Neural cell (in vitro differentiated cells): ENCODE results near the gene CCL15. TPM values are rescaled to one million over a fixed set of nuclear protein-coding genes. Genes with fewer than 3 reads are reported as not detected.

Experiments
- H2AFZ ChIP-seq: fragments of 200-600, 300-800 bp; sonication (generic), shearing (Covaris generic); 2 replicates; pipeline ENCODE4 v1.6.0; 2014; ENCODE audit warnings: low read depth, mild to moderate bottlenecking, antibody characterized with exemption, low read length, moderate library complexity
- H3F3A ChIP-seq: fragments of 200-600 bp; shearing (Covaris generic); 2 replicates; pipeline ENCODE4 v1.6.1; 2016; ENCODE audit warnings: mild to moderate bottlenecking, moderate library complexity, mixed read lengths, antibody characterized with exemption, low read length; ENCODE audit not compliant: insufficient read depth, poor library complexity, severe bottlenecking
- H3K27ac ChIP-seq: fragments of 200-600, 300-800 bp; sonication (generic), shearing (Covaris generic); 2 replicates; pipeline ENCODE4 v1.5.1; 2014; ENCODE audit warnings: mild to moderate bottlenecking, low read length, moderate library complexity
- H3K27me3 ChIP-seq: fragments of 300-800, 200-600 bp; sonication (generic), shearing (Covaris generic); 2 replicates; pipeline ENCODE4 v1.6.0; 2014; ENCODE audit warnings: mild to moderate bottlenecking, low read depth, low read length, moderate library complexity; ENCODE audit not compliant: insufficient read depth
- H3K36me3 ChIP-seq: fragments of 300-800, 200-600 bp; sonication (generic), shearing (Covaris generic); 2 replicates; pipeline ENCODE4 v1.5.1; 2014; ENCODE audit warnings: mild to moderate bottlenecking, antibody characterized with exemption, low read length, moderate library complexity; ENCODE audit not compliant: insufficient read depth
- H3K4me2 ChIP-seq: fragments of 300-800, 200-600 bp; sonication (generic), shearing (Covaris generic); 2 replicates; pipeline ENCODE4 v1.6.0; 2014; ENCODE audit warnings: mild to moderate bottlenecking, low read length
- H3K4me3 ChIP-seq: fragments of 300-800, 200-600 bp; sonication (generic), shearing (Covaris generic); 2 replicates; pipeline ENCODE4 v1.5.1; 2014; ENCODE audit warnings: mild to moderate bottlenecking, low read length, moderate library complexity
- H3K79me2 ChIP-seq: fragments of 200-600 bp; shearing (Covaris generic); replicated peaks from 2 replicates; pipeline ENCODE4 v1.6.0; 2014; ENCODE audit warnings: mild to moderate bottlenecking, low read length, moderate library complexity; ENCODE audit not compliant: insufficient read depth
- H3K9ac ChIP-seq: fragments of 300-800, 200-600 bp; sonication (generic), shearing (Covaris generic); 2 replicates; pipeline ENCODE4 v1.6.1; 2016; ENCODE audit warnings: mild to moderate bottlenecking, low read length, mixed read lengths
- H3K9me2 ChIP-seq: fragments of 200-600 bp; shearing (Covaris generic); 2 replicates; pipeline ENCODE4 v1.6.1; 2016; ENCODE audit warnings: mild to moderate bottlenecking, low read length, mixed read lengths; ENCODE audit not compliant: insufficient read depth
- H3K9me3 ChIP-seq: fragments of 200-600, 300-800 bp; sonication (generic), shearing (Covaris generic); 2 replicates; pipeline ENCODE4 v1.6.1; 2016; ENCODE audit warnings: mild to moderate bottlenecking, mixed run types, low read length, moderate library complexity, mixed read lengths
- H4K20me1 ChIP-seq: fragments of 200-600 bp; shearing (Covaris generic); 2 replicates; pipeline ENCODE4 v1.6.1; 2016; ENCODE audit warnings: mild to moderate bottlenecking, mixed run types; ENCODE audit not compliant: insufficient read depth
- EP300 ChIP-seq: fragments of 450-650 bp; conservative IDR thresholded peaks from 2 replicates; pipeline ENCODE4 v1.6.1; 2014; ENCODE audit warnings: antibody characterized with exemption, mild to moderate bottlenecking, moderate library complexity; ENCODE audit not compliant: poor library complexity, severe bottlenecking
- EZH2 ChIP-seq: fragments of 200-600, 300-800 bp; shearing (Covaris generic), sonication (generic); IDR thresholded peaks from 2 replicates; pipeline ENCODE4 v1.6.1; 2014; ENCODE audit warnings: antibody characterized with exemption, low read length, borderline replicate concordance, mild to moderate bottlenecking; ENCODE audit not compliant: insufficient read depth, poor library complexity, severe bottlenecking
- MXI1 ChIP-seq: fragments of 450-650 bp; conservative IDR thresholded peaks from 2 replicates; pipeline ENCODE4 v1.6.1; 2014; ENCODE audit warnings: antibody characterized with exemption, mild to moderate bottlenecking; ENCODE audit not compliant: poor library complexity, severe bottlenecking
- POLR2AphosphoS5 ChIP-seq: IDR thresholded peaks from 2 replicates; pipeline ENCODE4 v1.6.1; 2012
- RAD21 ChIP-seq: fragments of 450-650 bp; conservative IDR thresholded peaks from 2 replicates; pipeline ENCODE4 v1.6.1; 2014; ENCODE audit warnings: antibody characterized with exemption, mild to moderate bottlenecking, moderate library complexity
- SMC3 ChIP-seq: fragments of 450-650 bp; conservative IDR thresholded peaks from 2 replicates; pipeline ENCODE4 v1.6.1; 2014; ENCODE audit warnings: antibody characterized with exemption, mild to moderate bottlenecking, moderate library complexity; ENCODE audit not compliant: poor library complexity
- TAF1 ChIP-seq: IDR thresholded peaks from 2 replicates; pipeline ENCODE4 v1.6.1; 2012; ENCODE audit warnings: low read depth
- polyA plus RNA-seq: library from polyadenylated mRNA; depleted of rRNA; stranded (reverse); fragments of >200 nt; gene quantifications from 2 replicates; pipeline ENCODE4 v1.2.3, GENCODE V29; 2014
- TF ChIP-seq, protein P1 (sequence below): IDR thresholded peaks from 2 replicates; pipeline ENCODE4 v1.6.1; 2012; ENCODE audit warnings: borderline replicate concordance
- TF ChIP-seq, protein P2 (sequence below): fragments of 450-650 bp; IDR thresholded peaks from 2 replicates; pipeline ENCODE4 v1.5.1; 2014; ENCODE audit warnings: antibody characterized with exemption, mild to moderate bottlenecking, moderate library complexity; ENCODE audit not compliant: poor library complexity, severe bottlenecking

CCL15 gene
- polyA plus RNA-seq, 1 donor from 2014 or later = not detected

- H3F3A ChIP-seq = no peaks in the 10 kb centered on the region
- H3K9ac ChIP-seq = no peak overlapping the region
- H2AFZ ChIP-seq = no peak overlapping the region
- no peak overlapping the region for H3K4me2 ChIP-seq
- H3K79me2 ChIP-seq = no peaks in the 10 kb centered on the region
- H3K9me2 ChIP-seq = no peaks in the 10 kb centered on the region
- H3K27ac ChIP-seq = no peak overlapping the region
- H3K9me3 ChIP-seq = no peaks in the 10 kb centered on the region
- H3K4me3 ChIP-seq = no peak overlapping the region
- no peaks in the 10 kb centered on the region for H3K27me3 ChIP-seq
- TF ChIP-seq POLR2AphosphoS5 = no peak
- no peak for TF ChIP-seq EZH2
- TF ChIP-seq RAD21 = no peak
- TF ChIP-seq TAF1 = no peak
- TF ChIP-seq, protein P1, sequence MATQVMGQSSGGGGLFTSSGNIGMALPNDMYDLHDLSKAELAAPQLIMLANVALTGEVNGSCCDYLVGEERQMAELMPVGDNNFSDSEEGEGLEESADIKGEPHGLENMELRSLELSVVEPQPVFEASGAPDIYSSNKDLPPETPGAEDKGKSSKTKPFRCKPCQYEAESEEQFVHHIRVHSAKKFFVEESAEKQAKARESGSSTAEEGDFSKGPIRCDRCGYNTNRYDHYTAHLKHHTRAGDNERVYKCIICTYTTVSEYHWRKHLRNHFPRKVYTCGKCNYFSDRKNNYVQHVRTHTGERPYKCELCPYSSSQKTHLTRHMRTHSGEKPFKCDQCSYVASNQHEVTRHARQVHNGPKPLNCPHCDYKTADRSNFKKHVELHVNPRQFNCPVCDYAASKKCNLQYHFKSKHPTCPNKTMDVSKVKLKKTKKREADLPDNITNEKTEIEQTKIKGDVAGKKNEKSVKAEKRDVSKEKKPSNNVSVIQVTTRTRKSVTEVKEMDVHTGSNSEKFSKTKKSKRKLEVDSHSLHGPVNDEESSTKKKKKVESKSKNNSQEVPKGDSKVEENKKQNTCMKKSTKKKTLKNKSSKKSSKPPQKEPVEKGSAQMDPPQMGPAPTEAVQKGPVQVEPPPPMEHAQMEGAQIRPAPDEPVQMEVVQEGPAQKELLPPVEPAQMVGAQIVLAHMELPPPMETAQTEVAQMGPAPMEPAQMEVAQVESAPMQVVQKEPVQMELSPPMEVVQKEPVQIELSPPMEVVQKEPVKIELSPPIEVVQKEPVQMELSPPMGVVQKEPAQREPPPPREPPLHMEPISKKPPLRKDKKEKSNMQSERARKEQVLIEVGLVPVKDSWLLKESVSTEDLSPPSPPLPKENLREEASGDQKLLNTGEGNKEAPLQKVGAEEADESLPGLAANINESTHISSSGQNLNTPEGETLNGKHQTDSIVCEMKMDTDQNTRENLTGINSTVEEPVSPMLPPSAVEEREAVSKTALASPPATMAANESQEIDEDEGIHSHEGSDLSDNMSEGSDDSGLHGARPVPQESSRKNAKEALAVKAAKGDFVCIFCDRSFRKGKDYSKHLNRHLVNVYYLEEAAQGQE = no peak
- no peak for TF ChIP-seq SMC3
- TF ChIP-seq MXI1 = no peak
- no peak for TF ChIP-seq EP300
- TF ChIP-seq, protein P2, sequence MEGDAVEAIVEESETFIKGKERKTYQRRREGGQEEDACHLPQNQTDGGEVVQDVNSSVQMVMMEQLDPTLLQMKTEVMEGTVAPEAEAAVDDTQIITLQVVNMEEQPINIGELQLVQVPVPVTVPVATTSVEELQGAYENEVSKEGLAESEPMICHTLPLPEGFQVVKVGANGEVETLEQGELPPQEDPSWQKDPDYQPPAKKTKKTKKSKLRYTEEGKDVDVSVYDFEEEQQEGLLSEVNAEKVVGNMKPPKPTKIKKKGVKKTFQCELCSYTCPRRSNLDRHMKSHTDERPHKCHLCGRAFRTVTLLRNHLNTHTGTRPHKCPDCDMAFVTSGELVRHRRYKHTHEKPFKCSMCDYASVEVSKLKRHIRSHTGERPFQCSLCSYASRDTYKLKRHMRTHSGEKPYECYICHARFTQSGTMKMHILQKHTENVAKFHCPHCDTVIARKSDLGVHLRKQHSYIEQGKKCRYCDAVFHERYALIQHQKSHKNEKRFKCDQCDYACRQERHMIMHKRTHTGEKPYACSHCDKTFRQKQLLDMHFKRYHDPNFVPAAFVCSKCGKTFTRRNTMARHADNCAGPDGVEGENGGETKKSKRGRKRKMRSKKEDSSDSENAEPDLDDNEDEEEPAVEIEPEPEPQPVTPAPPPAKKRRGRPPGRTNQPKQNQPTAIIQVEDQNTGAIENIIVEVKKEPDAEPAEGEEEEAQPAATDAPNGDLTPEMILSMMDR = no peak
- H3K36me3 ChIP-seq = no peaks in the 10 kb centered on the region
- no peaks in the 10 kb centered on the region for H4K20me1 ChIP-seq
These were observed 23.0 kb downstream of the CCL15 start for GRCh38 chr17:35978346-35978745.

- no peak overlapping the region for H3K9ac ChIP-seq
- H3K9me2 ChIP-seq = no peaks in the 10 kb centered on the region
- no peaks in the 10 kb centered on the region for H3K36me3 ChIP-seq
- H3K27ac ChIP-seq = no peak overlapping the region
- H3K27me3 ChIP-seq = no peaks in the 10 kb centered on the region
- H3K79me2 ChIP-seq = no peaks in the 10 kb centered on the region
- TF ChIP-seq EZH2 (no peak), SMC3 (no peak), TAF1 (no peak), MXI1 (no peak)
- H3K4me2 ChIP-seq = no peak overlapping the region
- no peak overlapping the region for H3K4me3 ChIP-seq
- no peak overlapping the region for H2AFZ ChIP-seq
- no peaks in the 10 kb centered on the region for H3K9me3 ChIP-seq
- no peaks in the 10 kb centered on the region for H3F3A ChIP-seq
- H4K20me1 ChIP-seq = no peaks in the 10 kb centered on the region
These were observed 23.8 kb downstream of the CCL15 start for GRCh38 chr17:35977509-35977908.
